KBM-7 (cell line): ENCODE data around the gene TRIM7.

Experiments
- DNase-seq: peaks from one replicate; pipeline ENCODE4 v3.0.0-alpha.2; 2015
- in situ Hi-C: fragments of 300-500 bp; cut with MboI; formaldehyde crosslinking; loops from 2 replicates; pipeline ENCODE4 v1.14.3; 2020; ENCODE audit warnings: low sequenced_read_pairs, low pct_unique_long_range_greater_than_20kb, mixed read lengths

The TRIM7 gene

DNA sequence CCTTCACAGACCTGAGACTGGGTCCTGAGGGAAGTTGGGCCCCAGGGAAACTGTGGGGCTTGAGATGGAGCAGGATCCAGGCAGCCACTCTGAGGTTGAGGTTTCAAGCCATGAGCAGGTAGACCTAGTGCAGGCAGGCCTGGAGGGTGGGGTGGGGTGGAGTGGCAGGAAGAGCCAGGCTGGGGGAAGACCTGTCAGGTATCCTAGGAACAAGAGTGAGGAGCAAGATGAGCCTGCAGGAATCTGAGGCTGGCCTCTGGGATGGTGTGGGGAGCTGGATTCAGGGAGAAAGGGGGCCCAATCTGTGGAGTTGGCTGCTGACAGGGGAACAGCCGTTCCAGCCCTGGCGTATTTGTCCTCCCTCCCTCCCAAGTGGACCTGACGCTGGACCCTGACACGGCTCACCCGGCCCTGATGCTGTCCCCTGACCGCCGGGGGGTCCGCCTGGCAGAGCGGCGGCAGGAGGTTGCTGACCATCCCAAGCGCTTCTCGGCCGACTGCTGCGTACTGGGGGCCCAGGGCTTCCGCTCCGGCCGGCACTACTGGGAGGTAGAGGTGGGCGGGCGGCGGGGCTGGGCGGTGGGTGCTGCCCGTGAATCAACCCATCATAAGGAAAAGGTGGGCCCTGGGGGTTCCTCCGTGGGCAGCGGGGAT is 28.9 kb upstream of the TRIM7 start:
- DNase-seq = no peak
- in situ Hi-C loops = no loop called here

DNA sequence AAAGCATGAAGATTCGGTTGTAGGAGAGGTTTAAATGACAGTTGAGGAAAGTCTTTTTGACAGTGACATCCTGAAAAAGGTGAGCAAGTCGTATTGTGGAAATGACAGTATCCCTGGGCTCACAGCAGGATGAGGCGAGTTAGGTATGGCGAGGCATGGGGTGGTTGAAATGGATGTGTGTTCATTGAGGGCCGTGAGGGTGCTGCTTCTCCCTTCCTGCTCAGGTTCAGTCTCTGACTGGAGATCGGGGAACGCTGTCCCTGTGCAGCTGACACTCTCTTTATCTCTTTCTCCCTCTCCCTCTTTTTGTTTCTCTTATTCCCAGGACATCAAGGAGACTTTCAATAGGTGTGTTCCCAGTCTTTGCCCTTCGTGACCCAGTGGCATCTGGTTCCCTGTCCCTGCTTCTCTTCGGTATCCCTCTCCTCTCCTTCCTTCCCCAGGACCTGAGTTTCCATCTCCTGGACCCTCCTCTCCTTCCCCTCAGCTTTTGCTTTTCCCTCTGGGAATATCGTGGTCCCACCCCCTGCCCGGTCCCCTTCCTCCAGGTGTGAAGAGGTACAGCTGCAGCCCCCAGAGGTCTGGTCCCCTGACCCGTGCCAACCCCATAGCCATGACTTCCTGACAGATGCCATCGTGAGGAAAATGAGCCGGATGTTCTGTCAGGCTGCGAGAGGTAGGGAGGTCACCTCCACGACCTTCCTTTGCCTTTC is 28.2 kb upstream of the TRIM7 start:
- no peak for DNase-seq
- in situ Hi-C loops = no loop called here

DNA sequence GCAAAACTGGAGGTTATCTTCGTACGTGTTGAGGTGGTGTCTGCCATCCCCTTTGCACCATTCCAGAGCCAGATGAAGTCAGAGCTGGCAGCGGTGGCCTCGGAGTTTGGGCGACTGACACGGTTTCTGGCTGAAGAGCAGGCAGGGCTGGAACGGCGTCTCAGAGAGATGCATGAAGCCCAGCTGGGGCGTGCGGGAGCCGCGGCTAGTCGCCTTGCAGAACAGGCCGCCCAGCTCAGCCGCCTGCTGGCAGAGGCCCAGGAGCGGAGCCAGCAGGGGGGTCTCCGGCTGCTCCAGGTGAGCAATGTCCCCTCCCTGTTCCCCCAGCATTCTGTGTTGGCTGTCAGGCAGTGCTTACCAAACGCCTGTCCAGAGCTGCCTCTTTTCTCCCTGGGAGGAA is 27.6 kb upstream of the TRIM7 start:
- DNase-seq = no peak
- in situ Hi-C loops = no loop called here

DNA sequence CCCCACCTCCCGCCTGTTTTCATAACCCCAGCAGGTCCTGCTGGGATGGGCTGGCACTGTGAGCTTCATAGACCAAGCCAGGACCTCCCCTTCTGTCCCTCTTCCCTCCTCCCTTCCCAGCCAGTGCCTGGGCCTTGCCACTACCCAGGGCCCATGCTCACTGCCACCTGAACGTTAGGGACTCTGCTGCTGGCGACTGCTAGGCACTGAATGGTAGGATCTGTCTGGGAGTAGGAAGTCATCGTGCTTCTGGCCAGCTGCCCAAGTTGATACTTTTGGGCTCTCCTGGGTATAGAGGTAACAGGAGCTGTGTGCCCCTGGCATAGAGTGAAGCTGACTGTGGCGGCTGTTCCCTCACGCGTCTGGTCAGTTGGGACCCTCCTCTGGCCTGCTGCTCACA is 26.4 kb upstream of the TRIM7 start:
- no peak for DNase-seq
- in situ Hi-C loops = no loop called here

DNA sequence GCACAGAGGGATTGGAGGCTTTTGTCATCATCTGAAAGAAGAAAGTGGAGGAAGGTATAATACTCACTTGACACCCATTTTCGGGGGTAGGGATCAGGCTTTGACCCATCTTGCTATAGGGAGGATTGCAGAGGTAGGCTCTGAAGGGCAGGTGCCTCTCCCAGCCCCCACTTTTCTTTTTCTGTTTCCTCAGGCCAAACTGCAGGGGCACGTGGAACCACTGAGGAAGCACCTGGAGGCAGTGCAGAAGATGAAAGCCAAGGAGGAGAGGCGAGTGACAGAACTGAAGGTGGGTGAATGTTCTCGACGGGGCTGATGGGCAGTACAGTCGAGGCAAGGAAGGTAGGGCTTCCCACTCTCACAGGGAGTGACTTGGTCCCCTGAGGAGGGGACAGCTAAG is 25.6 kb upstream of the TRIM7 start:
- DNase-seq = no peak
- in situ Hi-C loops = no loop called here

DNA sequence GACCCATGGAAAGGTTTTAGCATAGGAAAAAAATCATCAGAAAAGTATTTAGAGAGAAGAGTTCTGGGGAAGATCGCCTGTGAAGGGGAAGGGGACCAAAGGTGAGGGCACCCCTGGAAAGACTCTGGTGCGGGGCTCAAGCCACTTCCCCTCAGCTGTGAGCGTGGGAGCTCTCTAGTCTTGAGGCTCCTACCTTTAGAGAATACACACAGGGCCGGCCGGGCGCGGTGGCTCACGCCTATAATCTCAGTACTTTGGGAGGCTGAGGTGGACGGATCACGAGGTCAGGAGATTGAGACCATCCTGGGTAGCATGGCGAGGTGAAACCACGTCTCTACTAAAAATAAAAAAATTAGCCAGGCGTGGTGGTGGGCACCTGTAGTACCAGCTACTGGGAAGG is 25.0 kb upstream of the TRIM7 start:
- in situ Hi-C loops = no loop called here

DNA sequence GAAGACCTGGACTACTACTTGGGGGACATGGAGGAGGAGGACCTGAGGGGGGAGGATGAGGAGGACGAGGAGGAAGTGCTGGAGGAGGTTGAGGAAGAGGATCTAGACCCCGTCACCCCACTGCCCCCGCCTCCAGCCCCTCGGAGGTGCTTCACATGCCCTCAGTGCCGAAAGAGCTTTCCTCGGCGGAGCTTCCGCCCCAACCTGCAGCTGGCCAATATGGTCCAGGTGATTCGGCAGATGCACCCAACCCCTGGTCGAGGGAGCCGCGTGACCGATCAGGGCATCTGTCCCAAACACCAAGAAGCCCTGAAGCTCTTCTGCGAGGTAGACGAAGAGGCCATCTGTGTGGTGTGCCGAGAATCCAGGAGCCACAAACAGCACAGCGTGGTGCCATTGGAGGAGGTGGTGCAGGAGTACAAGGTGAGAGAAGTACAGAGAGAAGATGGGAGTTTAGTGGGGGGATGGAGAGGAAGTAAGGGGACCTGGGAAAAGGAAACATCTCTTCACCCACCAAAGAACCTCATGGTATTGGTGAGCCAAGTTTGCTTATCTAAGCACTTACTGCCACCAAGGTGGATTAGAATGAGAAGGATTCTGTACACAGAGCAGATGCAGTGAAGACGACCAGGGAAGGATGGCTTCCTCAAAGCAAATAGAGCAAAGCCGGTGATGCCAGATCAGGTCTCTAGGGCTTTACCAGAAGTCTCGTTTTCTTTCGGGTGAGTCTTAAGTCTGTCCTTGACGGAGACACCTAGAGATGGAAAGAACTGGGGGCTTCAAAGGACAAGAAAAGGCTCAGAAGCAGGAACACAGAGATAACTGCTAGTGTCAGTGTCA is 19.6 kb upstream of the TRIM7 start:
- in situ Hi-C loops = no loop called here
- peak; percentile 44 for DNase-seq

More for the DNA sequence above, 25.0 kb upstream of the TRIM7 start:
- DNase-seq = no peak

DNA sequence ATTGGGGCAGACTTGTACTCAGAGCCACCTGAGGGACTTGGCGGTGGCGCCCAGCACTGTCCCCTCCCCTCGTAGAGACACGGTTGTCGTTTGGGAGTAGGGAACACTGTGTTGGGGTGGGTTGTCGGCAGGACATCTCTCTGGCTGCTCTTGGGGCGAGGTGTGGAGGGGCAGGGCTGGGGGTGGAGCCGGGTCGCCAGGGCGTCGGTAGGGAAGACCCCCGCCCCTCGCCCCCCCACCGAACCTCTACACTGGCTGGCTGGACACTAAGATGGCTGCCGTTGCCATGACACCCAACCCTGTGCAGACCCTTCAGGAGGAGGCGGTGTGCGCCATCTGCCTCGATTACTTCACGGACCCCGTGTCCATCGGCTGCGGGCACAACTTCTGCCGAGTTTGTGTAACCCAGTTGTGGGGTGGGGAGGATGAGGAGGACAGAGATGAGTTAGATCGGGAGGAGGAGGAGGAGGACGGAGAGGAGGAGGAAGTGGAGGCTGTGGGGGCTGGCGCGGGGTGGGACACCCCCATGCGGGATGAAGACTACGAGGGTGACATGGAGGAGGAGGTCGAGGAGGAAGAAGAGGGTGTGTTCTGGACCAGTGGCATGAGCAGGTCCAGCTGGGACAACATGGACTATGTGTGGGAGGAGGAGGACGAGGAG is 18.9 kb upstream of the TRIM7 start:
- in situ Hi-C loops = no loop called here

DNA sequence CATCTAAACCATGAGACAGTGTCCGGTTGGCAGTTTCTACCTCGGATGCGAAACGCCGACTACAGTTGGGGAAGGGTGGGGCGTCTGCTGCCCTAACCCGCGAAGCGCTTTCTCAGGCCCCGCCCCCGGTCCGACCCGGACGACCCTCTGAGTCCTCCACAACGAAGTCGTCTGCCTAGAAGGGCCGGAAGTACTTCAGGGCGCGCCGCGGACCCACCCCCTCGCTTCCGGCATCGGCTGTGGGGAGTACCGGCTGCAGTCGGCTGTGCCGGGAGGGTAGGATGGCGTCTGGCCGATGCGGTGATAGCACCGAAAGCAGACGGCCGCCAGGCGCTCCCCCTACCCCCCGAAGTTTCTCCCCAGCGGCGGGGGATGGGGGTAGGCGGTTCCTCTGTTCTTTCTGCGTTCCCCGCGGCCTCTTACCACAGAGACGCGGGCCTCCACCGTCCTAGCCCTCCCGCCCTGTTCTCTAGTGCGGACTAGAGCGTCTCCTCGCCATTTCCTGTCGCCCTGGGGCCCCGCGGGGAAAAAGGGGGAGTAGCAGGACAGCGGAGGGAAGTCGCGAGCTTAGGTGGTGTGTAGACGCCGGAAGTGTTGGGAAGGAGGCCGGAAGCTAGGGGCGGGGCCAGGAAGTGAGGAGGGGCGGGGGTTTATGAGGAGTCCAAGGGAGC is 18.2 kb upstream of the TRIM7 start, which contains the start of gene TRIM41:
Gene TRIM41 (plus strand): TSS at position 224 of the 671 bp plus-strand sequence. CDS start 719 bp downstream, outside the sequence.
- in situ Hi-C loops = no loop called here
- peak; percentile 99 for DNase-seq

More for the DNA sequence above, 18.9 kb upstream of the TRIM7 start:
- no peak for DNase-seq

DNA sequence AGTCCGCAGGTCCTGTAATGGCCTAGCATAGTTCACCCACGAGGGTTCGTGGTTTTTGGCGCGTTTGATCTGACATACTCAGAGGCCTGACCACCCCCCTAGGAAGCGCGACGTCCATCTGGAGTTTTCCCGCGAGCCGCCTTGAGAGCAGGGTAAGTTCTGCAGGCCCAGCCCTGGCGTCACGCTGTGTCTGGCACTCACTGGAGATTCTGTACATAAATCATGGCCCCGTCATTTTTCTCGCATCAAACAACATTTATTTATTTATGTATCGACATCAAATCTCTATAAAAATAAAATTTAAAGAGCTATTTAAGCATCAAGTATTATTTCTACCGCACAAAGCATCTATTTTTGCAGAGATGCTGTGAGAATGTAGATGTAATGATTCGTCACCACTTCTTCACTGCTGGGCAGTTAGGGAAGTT is 17.6 kb upstream of the TRIM7 start:
- no peak for DNase-seq
- in situ Hi-C loops = no loop called here

DNA sequence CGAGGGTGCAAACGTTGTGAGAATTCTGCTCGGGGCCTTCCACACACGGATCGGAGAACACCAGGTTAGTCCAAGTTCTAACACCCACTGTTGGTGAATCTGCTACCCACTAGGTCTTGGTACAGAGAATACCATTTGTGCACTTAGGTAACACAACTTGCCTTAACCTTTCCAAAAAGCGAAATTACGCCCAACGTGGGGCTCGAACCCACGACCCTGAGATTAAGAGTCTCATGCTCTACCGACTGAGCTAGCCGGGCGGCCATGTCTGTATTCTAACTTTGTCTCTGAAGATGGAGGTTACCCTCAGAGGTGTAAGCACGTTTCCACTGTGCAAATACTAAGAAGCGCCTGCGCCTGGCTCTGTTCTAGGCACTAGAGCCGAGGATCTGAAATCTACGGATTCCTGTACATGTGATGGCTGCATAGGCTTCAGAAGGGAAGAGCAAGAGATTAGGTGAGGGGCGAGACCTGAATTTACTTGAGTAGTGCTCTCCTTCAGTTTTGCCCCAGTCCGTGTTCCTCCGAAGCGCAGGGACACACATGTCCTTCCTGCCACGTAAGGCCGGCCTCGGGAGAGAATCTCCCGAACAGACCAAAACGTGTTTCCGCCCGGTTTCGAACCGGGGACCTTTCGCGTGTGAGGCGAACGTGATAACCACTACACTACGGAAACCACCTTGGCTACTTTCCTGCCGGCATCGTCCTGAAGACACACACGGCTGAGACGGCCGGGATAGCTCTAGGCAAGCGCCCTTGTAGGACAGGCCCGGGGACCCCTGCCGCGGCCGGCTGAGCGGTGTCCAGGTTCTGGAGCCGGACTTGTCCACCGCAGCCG is 17.0 kb upstream of the TRIM7 start:
- peak; percentile 96 for DNase-seq
- in situ Hi-C loops = no loop called here

DNA sequence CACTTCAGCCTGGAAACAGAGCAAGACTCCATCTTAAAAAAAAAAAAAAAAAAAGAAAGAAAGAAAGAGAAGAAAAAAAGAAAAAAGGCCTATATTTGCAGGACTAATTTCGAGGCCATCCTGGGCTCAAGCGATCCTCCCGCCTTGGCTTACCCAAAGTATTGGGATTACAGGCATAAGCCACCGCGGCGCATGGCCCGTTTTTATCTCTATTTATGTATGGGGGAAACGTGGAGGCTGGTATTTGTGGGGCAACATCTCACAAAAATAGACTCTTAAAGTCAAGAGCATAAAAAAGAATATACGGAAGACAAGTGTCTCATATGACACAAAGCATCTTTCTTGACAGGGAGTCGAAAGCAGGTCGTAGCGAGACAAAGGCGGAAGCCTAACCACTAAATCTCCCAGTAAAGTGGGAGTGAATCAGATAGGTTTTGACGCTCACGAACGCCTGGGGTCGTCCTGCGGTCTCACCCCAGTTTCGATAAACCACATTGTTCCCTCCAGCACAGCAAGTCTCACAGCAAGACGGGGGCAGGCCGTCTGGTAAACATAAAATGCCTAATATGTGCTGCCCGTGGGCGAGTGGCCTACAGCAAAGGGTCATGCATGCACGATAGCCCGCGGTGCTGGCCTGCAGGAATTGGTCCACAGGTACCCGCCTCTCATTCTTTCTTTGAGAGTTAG is 16.3 kb upstream of the TRIM7 start:
- in situ Hi-C loops = no loop called here
- peak; percentile 81 for DNase-seq

DNA sequence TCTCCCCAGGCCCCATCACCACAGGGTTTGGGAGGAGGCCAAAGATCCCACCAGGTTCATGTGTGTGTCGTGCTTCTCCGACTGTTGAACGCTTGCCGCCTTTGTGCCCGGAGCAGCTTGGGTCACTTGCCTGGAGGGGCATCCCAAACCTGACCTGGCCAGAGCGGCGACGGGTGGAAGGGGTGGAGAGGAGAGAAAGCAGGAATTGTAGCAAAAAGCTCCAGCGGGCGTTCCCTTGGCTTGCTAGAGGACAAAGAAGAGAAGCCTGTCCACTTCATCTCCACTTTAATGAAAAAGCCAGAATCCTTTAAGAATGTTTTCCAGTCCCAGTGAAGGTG is 15.2 kb upstream of the TRIM7 start:
- in situ Hi-C loops = no loop called here

DNA sequence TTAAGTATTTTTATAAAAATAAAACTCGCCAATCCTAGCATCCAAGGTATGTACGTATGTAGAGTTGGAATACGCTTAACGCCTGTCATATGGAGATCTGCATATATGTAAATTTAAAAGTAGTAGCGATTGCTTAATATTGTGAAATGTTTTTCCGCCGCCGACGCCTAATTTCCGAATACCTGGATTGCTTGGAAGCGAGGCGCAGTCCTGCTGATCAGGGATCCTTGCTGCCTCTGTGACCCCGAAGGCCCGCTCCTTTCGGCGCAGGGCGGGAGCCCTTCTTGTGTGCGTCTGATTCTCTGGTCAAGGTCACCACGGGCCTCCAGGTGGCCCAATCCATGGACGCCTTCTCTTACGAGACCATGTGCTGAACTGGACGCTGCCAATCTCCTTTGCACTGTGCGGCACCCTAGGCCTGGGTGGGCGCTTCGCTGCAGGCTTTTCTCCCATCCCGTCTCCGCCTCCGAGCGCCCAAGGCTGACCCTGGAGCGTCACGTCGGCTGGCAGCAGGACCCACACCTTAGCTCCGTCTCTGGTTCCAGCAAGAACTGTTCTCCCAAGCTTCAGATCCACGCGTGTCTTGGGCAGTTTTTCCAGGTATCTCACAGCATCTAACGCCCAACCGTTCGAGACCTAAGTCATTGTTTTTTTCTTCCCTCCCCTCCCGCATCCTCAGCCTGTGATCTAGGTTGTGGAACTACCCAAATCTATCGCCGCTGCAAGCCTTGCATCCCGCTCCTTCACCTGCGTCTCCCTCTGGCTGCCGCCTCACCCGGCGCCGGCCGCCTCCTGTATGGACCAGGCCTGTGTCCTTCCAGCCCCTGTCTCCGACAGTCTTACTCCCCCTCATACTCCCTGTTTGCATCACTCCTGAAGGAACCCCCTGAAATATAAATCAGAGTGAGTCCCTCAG is 14.5 kb upstream of the TRIM7 start:
- in situ Hi-C loops = no loop called here
- no peak for DNase-seq

More for the DNA sequence above, 15.2 kb upstream of the TRIM7 start:
- no peak for DNase-seq

DNA sequence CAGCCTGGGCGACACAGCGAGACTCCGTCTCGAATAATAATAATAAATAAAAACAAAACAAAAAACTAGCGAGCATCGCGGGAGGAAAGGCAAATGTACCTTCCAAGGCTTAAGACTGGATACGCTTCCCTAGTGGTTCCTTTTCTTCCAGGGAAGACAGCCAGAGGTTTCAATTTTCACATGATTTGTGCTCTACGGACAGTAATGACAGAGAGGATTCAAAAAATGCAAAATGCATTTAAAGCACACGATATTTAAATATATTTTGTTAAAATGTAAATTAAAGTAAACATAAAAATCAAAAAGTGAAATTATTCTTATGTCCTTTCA is 13.8 kb upstream of the TRIM7 start:
- DNase-seq = no peak
- in situ Hi-C loops = no loop called here

DNA sequence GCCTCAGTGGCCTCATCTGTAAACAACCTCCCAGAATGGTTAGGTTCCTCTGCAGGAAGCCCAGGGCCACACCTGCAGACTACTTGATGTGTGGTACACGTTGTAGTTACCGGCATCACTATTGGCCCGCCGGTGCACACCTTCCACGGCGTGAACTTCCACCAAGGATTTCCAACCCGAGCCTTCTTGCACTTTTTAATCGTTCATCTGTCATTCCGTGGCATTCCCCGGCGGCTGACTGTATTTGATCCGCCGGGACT is 12.7 kb upstream of the TRIM7 start:
- DNase-seq = no peak
- in situ Hi-C loops = no loop called here

DNA sequence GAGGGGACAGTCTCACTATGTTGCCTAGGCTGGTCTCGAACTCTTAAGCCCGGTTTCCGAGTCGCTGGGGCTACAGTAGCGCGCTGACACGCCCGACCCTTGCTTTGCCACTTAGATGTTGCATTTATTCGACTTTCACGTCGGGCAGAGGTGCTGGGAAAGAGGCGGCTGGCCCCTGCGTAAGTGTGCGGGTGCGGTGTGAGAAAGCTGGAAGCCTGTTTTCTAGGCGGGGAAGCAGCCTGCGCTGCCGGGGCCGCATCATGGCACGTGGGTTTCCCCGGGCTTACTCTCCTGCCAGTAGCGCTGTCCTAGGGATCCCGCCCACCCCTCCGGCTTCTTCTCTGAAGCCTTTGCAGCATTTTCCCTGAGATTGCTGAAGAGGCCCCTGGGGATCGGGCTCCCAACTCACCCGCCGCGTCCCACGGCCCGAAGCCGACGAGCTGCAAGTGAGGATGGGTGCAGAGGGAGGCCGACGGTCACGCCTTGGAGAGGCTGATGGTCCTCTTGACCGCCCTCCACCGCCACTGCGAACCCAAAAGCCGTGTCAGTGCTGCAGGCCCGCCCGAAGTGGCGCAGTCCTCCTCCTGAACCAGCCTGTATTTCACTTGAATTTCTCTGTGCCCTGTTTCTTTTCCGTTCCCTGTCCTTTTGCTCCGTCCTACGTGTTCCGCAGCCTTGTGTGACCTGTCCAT is 12.3 kb upstream of the TRIM7 start:
- in situ Hi-C loops = no loop called here
- DNase-seq = peak; percentile 80
